Measurements from ENCODE around the gene CDH15.
"Not testable (repeated sequence)": the region's sequence is repeated elsewhere in the genome, so short reads cannot be mapped to it uniquely, and the experiment has no call there.

The CDH15 gene

GRCh38 chr16:89155184-89155679 lies 16.3 kb upstream of the CDH15 start:
- no peak for DNase-seq (ENCODE audit: extremely low read depth in 1 of 2, low read depth in 1 of 2)

- DNase-seq (ENCODE audit: extremely low read depth in 1 of 2, low read depth in 1 of 2), result no peak
These were observed 15.5 kb upstream of the CDH15 start for GRCh38 chr16:89155851-89156739.

GRCh38 chr16:89156740-89157645 lies 14.6 kb upstream of the CDH15 start:
- DNase-seq (ENCODE audit: extremely low read depth in 1 of 2, low read depth in 1 of 2), result no peak

GRCh38 chr16:89157778-89158177 lies 13.8 kb upstream of the CDH15 start:
- DNase-seq (ENCODE audit: extremely low read depth in 1 of 2, low read depth in 1 of 2), result no peak

GRCh38 chr16:89159066-89159849 lies 12.3 kb upstream of the CDH15 start:
- no peak for DNase-seq (ENCODE audit: extremely low read depth in 1 of 2, low read depth in 1 of 2)

GRCh38 chr16:89159850-89160354 lies 11.6 kb upstream of the CDH15 start:
- DNase-seq (ENCODE audit: extremely low read depth in 1 of 2, low read depth in 1 of 2), result no peak

- no peak for DNase-seq (ENCODE audit: extremely low read depth in 1 of 2, low read depth in 1 of 2)
These were observed 10.4 kb upstream of the CDH15 start for GRCh38 chr16:89160977-89161701.

- DNase-seq (ENCODE audit: extremely low read depth in 1 of 2, low read depth in 1 of 2), result no peak
These were observed 9.5 kb upstream of the CDH15 start for GRCh38 chr16:89161763-89162713.

GRCh38 chr16:89163297-89163696 lies 8.3 kb upstream of the CDH15 start:
- DNase-seq (ENCODE audit: extremely low read depth in 1 of 2, low read depth in 1 of 2), result no peak

GRCh38 chr16:89164436-89164835 lies 7.1 kb upstream of the CDH15 start:
- no peak for DNase-seq (ENCODE audit: extremely low read depth in 1 of 2, low read depth in 1 of 2)

- DNase-seq (ENCODE audit: extremely low read depth in 1 of 2, low read depth in 1 of 2), result no peak
These were observed 6.5 kb upstream of the CDH15 start for GRCh38 chr16:89164847-89165680.

GRCh38 chr16:89165681-89165979 lies 5.9 kb upstream of the CDH15 start:
- DNase-seq (ENCODE audit: extremely low read depth in 1 of 2, low read depth in 1 of 2), result not testable (repeated sequence)

- no peak for DNase-seq (ENCODE audit: extremely low read depth in 1 of 2, low read depth in 1 of 2)
These were observed 4.7 kb upstream of the CDH15 start for GRCh38 chr16:89166696-89167424.

- DNase-seq (ENCODE audit: extremely low read depth in 1 of 2, low read depth in 1 of 2), result peak; percentile 51 to 80
These were observed 4.1 kb upstream of the CDH15 start for GRCh38 chr16:89167425-89167941.

- DNase-seq (ENCODE audit: extremely low read depth in 1 of 2, low read depth in 1 of 2), result no peak
These were observed 3.0 kb upstream of the CDH15 start for GRCh38 chr16:89168381-89169189.

- DNase-seq (ENCODE audit: extremely low read depth in 1 of 2, low read depth in 1 of 2), result no peak
These were observed 1.8 kb upstream of the CDH15 start for GRCh38 chr16:89169778-89170177.

All from activated CD8-positive, alpha-beta memory T cell treated with anti-CD3 and anti-CD28 coated beads for 1 hour (primary cell).